ENCODE data around the gene DAP. TPM values are rescaled to one million over a fixed set of nuclear protein-coding genes. Genes with fewer than 3 reads are reported as not detected.

The DAP gene
- polyA plus RNA-seq, 1 experiment, result 117 TPM

DNA sequence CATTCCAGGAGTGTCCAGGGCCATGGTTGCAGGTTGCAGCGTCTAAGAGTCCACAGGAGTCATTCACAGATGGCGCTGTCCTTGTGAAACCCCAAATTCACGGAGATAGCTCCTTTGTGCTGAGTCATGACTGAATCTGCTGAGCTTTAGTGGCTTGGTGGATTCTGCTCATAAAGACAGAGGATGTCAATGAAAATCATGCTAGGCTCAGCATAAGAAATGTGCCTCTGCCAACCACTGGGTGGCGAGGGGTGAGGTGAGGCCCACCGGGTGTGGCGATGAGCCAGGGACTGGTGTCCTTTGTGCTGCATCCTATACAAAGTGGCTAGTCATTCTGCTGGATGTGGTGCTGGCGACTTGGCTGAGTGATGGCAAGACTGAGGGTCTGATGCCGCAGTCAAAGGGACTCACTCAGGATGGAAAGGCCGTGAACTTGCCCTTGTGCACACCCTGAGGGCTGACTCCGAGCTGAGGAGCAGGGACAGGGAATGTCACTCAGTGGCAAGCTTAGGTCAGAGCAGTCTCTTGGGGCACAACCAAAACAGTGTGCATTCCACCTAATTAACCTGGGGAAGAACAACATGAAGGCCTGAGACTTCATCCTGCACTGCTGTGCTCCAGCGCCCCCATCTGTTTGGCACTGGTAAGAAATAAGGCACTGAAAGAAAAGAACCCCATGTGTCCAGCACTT, 71.5 kb downstream of the DAP start:
- no peak for DNase-seq (ENCODE audit: low read depth, low spot score)
- no peak overlapping the region for H3K4me3 ChIP-seq (ENCODE audit: low read depth, low read length)
- ChIA-PET POLR2A (no interaction called here), CTCF (interaction anchor here (1.3 to 5.4 kb wide), 4 partner anchors 10 to 236 kb away, joined by 3 to 37 read pairs (median 12); no protein-coding TSS in a partner anchor)
- no peak overlapping the region for H3K27ac ChIP-seq (ENCODE audit: low read depth, low read length)
- peaks cover 3% of the 10 kb centered on the region; the same call in 1 of the 2 replicates for H3K9me3 ChIP-seq (ENCODE audit: control insufficient read depth, insufficient read depth, low read length)
- TF ChIP-seq, protein P1, sequence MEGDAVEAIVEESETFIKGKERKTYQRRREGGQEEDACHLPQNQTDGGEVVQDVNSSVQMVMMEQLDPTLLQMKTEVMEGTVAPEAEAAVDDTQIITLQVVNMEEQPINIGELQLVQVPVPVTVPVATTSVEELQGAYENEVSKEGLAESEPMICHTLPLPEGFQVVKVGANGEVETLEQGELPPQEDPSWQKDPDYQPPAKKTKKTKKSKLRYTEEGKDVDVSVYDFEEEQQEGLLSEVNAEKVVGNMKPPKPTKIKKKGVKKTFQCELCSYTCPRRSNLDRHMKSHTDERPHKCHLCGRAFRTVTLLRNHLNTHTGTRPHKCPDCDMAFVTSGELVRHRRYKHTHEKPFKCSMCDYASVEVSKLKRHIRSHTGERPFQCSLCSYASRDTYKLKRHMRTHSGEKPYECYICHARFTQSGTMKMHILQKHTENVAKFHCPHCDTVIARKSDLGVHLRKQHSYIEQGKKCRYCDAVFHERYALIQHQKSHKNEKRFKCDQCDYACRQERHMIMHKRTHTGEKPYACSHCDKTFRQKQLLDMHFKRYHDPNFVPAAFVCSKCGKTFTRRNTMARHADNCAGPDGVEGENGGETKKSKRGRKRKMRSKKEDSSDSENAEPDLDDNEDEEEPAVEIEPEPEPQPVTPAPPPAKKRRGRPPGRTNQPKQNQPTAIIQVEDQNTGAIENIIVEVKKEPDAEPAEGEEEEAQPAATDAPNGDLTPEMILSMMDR (IDR thresholded peaks at IDR 0.05; ENCODE audit: low read depth, low read length), result peak; percentile 37
- no peaks in the 10 kb centered on the region for H3K27me3 ChIP-seq (ENCODE audit: control insufficient read depth, insufficient read depth, low read length)

DNA sequence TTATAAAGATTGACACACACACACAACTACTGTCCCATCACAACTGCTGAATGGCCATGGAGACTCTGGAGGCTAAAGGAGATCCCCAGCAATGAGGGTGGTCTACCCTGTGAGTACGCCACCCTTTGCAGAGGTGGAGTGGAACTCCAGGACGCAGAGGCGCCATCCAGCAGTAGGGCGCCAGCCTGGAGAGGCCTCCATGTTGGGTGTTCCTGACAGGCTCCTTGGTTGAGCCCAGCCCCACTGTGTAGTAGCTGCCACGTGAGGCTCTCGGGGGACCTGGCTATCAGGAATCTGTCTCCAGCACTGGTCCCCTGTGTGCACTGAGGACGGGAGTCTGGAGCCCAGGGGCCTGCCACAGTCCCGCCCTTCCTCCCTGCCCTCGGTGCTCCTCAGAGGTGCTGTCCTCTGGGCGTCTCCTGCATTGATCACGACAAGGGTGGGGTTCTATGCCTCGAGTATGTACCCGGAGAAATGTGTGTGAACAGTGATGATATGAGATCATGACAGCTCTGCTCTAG, 72.3 kb downstream of the DAP start:
- CTCF ChIA-PET, result interaction anchor here (1.3 to 5.4 kb wide), 3 partner anchors 13 to 235 kb away, joined by 6 to 37 read pairs (median 19); no protein-coding TSS in a partner anchor
- TF ChIP-seq, protein P1 (IDR thresholded peaks at IDR 0.05; ENCODE audit: low read depth, low read length), result no peak
- DNase-seq (ENCODE audit: low read depth, low spot score), result no peak
- peaks cover 3% of the 10 kb centered on the region; the same call in 1 of the 2 replicates for H3K9me3 ChIP-seq (ENCODE audit: control insufficient read depth, insufficient read depth, low read length)
- H3K27ac ChIP-seq (ENCODE audit: low read depth, low read length), result no peak overlapping the region
- no peaks in the 10 kb centered on the region for H3K27me3 ChIP-seq (ENCODE audit: control insufficient read depth, insufficient read depth, low read length)
- POLR2A ChIA-PET, result no interaction called here
- H3K4me3 ChIP-seq (ENCODE audit: low read depth, low read length), result no peak overlapping the region

DNA sequence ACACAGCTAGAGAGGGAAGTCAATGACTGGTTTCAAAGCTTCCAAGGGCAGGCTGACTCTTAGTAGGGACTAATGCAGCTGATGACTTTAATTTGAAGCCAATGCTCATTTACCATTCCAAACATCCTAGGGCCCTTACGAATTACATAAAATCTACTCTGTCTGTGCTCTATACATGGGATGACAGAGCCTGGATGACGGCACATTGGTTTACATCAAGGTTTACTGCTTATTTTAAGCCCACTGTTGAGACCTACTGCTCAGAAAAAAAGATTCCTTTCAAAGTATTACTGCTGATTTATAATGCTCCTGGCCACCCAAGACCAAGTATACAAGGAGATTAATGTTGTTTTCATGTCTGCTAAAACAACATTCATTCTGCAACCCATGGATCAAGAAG, 74.1 kb downstream of the DAP start:
- CTCF ChIA-PET, result no interaction called here
- TF ChIP-seq, protein P1 (IDR thresholded peaks at IDR 0.05; ENCODE audit: low read depth, low read length), result no peak

DNA sequence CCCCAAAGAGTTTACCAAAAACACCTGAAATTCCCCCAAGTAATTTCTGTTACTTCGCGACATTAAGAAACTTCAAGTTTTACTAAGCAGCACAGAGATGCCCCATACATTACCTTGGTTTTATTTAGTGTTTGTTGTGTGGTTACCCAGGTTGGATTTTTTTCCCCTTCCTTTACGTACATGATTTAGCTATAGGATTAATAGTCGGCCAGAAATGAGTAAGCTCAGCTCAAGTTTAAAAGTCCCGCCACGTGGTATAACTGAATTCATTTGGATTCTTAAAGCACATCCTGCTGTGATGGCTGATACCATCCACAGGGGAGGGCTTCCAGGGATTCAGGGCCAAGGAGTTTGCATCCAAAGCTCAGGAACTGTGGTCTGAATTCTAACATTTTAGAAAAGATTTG, 75.9 kb downstream of the DAP start:
- ChIA-PET POLR2A (no interaction called here), CTCF (interaction anchor here (0.7 to 2.0 kb wide), 3 partner anchors 172 to 376 kb away, joined by 3 to 8 read pairs (median 3); no protein-coding TSS in a partner anchor)
- no peak for DNase-seq (ENCODE audit: low read depth, low spot score)
- TF ChIP-seq, protein P1 (IDR thresholded peaks at IDR 0.05; ENCODE audit: low read depth, low read length), result no peak
- Histone ChIP-seq H3K9me3 (ENCODE audit: control insufficient read depth, insufficient read depth, low read length) (peaks cover 3% of the 10 kb centered on the region; the same call in 1 of the 2 replicates), H3K4me3 (ENCODE audit: low read depth, low read length) (no peak overlapping the region), H3K27me3 (ENCODE audit: control insufficient read depth, insufficient read depth, low read length) (no peaks in the 10 kb centered on the region), H3K27ac (ENCODE audit: low read depth, low read length) (no peak overlapping the region)

More for the DNA sequence above, 74.1 kb downstream of the DAP start:
- H3K9me3 ChIP-seq (ENCODE audit: control insufficient read depth, insufficient read depth, low read length), result peaks cover 3% of the 10 kb centered on the region; the same call in 1 of the 2 replicates
- POLR2A ChIA-PET, result no interaction called here
- H3K27me3 ChIP-seq (ENCODE audit: control insufficient read depth, insufficient read depth, low read length), result no peaks in the 10 kb centered on the region
- no peak overlapping the region for H3K27ac ChIP-seq (ENCODE audit: low read depth, low read length)
- no peak overlapping the region for H3K4me3 ChIP-seq (ENCODE audit: low read depth, low read length)
- DNase-seq (ENCODE audit: low read depth, low spot score), result no peak

Measured in AG04450 (cell line).